HG03460 (cell line): ENCODE results near the gene NELL1.
"Not testable (repeated sequence)": the region's sequence is repeated elsewhere in the genome, so short reads cannot be mapped to it uniquely, and the experiment has no call there.

Source experiments
- ATAC-seq: cut with Tn5 transposase; IDR thresholded peaks from one replicate; pipeline ENCODE4 v1.9.1; 2021; ENCODE audit not compliant: unreplicated experiment

The NELL1 gene

DNA sequence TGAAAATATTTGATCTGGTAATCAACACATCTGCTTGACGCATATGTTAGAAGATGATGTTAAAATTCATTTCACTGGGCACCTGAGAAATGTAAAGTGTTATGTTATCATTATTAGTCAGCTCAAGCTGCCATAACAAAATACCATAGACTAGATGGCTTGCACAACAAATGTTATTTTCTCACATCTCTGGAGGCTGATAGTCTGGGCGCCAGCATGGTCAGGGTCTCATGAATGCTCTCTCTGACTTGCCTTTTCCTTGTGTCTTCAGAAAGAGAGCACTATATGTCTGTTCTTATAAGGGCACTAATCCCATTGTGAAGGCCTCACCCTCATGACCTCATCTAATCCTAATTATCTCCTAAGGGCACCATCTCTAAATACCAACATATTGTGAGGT lies 435.3 kb downstream of the NELL1 start:
- ATAC-seq = no peak

DNA sequence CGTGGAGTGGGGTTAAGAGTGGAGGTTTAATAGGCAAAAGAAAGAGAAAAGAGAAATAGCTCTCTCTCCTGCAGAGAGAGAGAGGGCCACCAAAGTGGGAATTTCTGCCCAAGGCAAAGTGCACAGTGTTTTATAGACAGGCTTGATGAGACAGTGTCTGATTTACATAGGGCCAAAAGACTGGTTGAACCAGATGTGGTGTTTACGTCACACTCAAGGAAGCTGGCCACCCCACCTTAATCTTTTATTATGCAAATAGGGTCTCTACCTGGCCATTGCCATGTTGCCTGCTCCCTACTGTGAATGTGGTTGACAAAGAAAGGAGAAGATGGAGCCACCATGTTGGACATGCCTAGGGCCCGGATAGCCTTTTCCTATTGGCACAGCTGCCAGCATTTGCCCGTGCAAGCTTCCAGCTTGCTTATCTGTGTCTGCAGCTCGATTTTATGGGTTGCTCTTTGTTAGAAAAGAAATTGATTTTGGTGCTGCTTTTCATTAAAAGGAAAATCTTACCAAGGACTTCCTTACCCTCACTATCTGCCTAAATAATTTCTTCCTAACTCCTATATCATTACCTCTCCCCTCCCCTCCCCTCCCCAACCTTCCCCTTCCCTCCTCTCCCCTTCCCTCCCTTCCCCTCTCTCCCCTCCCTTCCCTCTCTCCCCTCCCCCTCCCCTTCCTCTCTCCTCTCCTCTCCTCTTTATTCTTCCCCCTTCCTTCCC lies 436.0 kb downstream of the NELL1 start:
- no peak for ATAC-seq

DNA sequence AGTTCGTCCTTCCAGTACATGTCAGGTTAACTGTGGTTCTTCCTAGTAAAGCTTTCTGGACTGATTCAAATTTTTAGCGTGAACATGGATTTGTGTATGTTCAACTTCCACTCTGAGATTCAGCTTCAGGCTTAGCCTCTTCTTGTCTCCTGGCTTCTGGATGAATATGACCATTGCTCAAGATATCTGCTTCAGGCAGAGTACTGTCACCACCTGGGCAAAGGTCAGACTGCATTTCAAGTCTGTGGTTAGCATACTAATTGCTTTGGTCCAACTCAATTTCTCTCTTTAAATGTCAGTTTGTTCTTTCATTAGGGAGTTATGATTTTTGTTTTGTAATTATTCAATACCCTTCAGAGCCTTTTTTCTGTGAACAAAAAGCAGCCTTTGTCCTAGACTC lies 440.0 kb downstream of the NELL1 start:
- ATAC-seq = no peak

DNA sequence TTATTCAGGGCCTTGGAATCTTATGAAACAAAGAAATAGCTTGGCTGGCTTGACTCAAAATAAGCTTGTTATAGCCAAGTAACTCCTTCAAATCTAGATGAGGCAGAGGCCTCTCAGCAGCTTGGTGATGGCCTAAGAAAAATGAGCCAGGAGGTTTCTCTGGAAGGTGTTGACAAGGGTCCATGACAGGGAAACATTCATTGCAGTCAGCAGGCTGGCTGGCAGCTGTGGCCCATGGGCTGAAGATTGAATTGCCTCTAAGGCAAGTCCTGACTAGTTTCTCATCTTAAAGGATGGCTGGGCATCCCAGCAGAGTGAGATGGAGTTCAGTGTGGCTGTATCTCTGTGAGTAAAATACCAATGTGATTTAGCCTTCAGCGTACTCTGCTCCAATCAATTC lies 441.0 kb downstream of the NELL1 start:
- no peak for ATAC-seq

DNA sequence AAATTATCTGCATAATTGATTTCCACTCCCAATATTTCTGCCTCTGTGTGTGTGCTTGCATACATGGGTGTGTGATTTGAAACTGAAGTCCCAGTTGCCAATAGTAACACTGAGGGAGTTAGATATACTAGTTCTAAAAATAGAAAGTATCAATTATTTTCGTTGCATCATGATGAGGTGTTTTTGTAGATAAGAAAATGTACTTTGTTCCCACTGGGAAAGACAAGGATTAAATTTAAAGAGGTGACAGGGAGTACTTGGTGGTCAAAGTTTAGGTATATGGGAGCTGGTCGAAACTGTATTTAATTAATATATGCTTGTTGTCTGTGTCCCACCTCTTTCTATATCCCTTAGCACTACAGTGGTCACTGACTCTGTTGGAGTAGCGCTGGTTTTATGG lies 444.5 kb downstream of the NELL1 start:
- ATAC-seq = no peak

DNA sequence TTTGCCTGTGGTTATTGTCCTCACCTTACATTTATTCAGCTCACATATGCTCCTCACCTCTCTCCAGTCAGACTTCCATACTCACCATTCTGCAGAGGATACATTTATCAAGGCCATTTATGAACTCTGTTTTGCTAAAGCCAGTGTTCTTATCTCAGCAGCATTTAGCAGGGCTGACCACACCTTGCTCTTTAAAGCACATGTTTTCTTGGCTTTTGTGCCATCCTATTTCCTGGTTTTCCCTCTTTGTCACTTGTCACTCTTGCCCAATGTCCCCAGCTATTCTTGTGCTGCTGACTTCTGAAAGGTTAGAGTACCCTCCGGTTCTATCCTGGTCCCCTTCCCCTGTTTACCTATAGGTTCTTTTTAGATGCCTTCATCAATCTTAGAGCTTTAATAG lies 446.6 kb downstream of the NELL1 start:
- no peak for ATAC-seq

DNA sequence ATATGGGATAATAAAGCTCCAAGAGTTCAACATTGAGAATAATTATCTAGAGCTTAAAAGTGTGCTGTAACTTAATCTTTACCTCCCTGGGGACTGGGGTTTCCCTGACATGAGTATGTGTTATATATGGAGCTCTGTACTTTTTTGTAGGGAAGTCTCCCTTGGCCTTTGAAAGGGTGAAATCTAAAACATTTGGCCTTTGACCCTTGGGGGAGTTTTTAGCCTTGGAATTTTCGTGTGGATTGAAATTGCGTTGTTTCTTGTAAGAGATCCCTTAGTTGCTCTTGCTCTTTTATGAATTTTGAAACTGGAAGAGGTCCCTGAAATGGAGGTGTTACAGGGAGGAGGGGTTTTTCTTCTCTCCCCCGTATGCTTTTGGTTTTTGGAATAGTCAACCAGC lies 450.0 kb downstream of the NELL1 start:
- no peak for ATAC-seq

DNA sequence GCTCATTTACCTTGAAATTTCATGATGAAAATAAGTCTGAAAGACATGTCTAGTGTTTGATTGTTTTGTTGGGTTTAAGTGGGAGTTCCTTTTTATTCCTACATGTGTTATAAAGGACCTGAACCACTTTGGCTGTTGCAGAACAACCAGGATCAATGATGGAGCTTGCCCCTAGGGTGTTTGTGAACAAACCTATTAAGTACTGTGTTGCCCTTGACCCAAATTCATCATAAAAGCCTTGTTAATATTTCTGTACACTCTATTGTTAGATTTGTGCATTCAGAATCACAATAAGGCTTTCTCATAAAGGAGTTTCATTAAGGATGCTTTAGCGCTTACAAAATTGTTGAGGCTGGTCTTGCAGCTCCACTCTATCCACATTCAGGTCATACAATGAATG lies 452.6 kb downstream of the NELL1 start:
- ATAC-seq = no peak

DNA sequence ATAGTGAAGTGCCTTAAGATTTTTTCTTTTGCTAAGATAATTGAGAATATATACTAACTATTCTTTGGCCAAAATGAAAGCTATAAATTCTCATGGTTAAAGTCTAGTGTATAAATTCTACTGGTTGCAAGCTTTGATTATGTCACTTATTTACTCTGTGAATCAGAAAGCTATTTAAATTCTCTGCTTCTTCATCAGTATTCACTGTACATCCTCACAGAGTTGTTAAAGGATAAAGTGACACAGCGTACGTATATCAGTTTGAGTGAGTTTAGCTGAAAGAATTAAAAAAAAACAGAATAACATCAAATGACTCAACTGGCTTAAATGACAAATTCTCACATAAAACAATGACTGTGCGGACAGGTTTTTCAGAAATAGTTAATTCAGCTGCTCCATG lies 453.1 kb downstream of the NELL1 start:
- ATAC-seq = no peak

DNA sequence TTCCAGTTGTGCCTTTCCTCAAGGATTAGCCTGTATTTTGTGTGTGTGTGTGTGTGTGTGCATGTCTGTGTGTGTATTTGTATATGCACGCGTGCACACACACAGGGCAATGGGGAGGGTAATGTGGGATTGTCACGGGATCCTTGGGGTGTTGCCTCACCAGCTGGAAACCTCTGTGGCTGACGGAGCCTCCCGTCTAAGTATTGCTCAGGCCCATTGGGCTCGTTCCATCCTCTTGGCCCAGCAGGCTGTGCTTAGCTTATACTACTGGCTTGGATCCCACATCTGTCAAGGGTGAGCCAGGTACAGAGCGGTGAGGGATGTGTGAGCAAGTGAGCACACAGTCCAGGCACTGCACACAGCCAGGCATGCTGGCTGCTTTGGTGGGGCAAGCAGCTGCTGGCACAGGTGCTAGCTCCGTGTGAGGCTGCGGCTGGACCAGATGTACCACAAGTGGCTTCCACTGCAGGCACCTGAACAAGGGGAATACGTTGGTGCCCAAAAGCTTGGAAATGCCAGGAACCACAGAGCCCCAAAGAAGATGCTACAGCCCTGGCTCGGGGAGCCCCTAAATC lies 462.8 kb downstream of the NELL1 start:
- ATAC-seq = no peak

DNA sequence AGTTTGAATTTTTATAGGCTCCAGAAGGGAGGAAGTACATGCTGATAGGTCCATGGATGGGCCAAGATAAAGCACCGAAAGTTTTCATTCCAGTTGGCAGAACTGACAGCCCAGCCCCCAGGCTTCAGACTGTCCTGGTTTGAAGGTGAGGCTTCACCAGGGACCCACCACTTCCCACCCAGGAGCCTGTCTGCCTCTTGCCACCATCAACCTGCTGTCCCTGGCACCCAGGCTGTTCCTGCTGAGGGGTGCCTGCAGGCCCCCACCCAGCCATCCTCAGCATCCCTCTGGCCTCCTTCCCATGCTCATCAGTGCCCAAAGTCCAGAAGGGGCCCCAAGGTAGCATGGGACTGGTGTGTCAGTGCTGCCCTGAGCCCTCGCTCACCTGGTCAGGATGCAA lies 463.9 kb downstream of the NELL1 start:
- no peak for ATAC-seq

DNA sequence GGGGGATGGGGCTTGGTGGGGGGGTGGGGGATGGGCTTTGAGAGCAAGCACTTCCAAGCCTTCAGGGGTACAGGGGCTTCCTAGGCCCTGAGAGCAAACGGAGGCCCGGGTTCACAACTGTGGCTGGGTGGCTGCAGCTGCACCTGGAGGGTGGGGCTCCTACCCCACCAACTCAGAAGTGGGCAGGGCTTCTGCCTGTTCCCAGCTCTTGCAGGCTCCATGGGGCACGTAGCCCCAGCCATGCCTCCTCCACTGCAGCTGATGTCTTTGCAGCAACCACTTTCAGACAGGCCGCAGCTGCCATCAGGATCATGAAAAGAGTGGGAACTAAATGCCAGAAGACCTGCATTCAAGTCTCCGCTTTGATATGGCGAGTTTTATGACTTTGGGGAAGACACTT lies 464.3 kb downstream of the NELL1 start:
- ATAC-seq = no peak

DNA sequence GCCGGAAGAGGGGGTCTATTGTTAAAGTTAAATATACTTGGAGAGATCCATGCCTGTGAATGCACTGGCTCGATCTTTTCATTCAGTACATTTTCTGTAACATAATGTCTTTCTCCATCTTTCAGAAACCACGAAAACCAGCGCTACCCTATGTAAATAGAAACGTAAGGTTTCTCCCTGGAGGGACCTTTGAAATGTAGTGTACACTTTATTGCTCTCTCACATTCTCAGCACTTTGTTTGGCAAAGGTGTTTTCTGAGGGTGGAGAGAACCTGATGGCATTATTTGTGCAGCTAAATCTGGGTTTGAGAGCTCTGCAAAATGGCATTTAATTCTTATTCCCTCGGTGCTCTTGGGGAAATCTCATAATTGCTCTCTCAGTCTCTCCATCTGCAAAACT lies 468.4 kb downstream of the NELL1 start:
- no peak for ATAC-seq

DNA sequence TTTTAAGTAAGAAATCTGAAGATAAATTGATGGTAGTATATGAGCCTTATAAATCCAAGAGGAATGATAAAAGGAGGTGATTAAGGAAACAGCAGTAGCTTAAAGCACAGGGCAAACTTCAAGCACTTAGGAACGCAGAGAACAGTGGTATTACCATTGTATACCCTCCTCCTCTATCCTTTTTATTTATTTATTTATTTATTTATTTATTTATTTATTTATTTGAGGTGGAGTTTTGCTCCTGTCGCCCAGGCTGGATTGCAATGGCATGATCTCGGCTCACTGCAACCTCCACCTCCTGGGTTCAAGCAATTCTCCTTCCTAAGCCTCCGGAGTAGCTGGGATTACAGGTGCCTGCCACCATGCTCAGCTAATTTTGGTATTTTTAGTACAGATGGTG lies 472.2 kb downstream of the NELL1 start:
- ATAC-seq = not testable (repeated sequence)

DNA sequence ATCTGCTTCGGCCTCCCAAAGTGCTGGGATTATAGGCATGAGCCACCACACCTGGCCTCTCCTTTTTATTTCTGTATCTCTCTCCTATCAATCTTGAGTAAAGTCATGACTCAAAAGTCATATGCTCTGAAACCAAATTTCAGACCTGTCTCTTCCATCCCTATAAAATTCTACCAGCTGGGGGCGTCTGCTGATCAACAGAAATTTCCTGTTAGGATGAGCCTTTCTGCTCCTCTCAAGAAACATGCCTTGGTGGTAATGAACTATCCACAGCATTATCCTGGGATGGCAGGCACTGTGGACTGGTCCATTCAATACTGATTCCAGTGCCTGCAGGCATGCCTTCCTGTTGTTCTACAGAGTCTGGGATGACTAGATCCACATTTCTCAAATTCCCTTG lies 472.6 kb downstream of the NELL1 start:
- no peak for ATAC-seq

DNA sequence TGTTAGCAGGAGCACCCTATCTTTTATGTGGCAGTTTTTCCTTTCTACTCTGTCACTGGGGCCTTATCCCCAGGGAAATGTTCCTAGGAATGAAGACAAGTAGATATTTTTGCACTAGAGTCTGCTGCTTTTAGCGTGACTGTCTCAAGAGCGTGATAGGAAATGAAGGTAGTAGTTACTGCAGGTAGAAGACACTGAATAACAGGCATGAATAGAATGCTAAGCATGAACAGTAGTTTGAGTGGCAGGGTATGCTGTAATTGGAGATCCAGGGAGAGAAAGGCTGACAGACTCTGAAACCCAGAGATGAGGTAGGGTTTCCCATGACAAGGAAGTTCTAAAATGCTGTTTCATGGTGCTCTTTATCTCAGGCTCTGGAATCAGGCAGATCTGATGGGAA lies 475.1 kb downstream of the NELL1 start:
- no peak for ATAC-seq

DNA sequence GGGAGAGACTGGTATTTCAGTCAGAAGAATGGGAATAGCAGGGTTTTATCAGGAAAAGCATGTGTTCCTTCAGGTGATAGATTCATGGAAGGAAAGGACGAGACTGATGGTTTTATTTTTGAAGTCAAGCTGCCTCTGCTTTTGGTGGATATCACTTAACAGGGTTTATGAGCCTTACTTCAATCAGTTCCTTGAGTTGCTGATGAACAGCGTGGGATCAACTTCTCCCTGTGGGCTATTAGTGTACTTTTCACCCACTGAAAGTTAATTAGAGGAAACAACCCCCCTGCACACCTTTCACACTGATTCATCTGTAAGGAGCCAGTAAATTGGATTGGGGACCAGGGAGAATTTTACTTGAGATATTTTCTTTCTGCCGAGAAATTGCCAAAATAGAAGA lies 479.0 kb downstream of the NELL1 start:
- no peak for ATAC-seq

DNA sequence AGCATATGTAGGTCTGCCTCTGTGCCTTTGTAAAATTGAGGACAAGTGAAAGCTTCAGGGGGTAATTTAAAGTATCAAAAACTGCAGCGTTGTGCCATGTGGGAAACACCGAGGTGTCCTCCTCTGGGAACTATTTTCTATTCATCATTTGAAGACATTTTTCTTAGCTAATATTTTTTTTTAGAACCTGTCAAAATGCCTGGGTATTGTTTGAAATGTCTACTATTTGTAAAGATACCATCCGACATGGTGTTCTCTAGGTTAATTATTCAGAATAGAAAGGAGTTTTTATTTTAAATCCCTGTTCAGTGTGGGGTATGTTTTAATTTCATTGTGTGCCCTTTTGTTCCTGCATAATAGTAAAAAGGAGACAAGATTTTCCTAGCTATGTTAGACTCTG lies 490.8 kb downstream of the NELL1 start:
- no peak for ATAC-seq

DNA sequence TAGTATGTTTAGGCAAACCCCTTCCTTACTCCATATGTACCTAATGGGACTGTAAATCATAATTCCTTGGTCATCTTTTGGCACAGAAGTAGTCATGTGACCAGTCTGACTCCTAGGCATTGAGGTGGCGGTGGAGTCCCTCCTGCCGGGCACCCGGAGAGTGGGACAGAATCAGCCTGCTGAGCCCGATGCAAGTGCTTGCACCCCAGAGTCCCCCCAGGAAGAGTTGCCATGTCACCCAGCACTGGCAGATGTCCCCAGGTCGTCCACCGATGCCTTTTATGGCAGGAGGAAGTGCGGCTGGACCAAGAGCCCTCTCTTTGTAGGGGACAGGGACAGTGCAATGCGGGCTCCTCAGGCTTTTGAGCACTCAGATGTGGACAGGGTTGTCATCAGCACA lies 500.3 kb downstream of the NELL1 start:
- no peak for ATAC-seq

DNA sequence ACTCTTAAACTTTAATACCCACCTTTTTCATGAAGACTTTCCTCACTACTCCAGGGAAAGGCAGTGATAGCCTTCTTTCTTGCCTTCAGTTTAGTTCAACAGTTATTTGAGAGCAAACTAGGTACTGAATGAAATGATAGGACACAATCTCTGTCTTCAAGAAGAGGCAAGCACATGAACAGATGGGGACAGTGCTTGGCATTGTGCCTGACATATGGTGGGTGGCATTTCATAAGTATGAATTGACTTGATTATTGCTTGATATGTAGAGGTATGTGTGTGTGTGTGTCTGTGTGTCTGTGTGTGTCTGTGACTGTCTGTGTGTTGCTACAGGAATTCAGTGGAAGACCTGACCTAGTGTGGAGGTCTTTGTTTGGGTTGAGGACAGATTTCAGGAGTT lies 504.1 kb downstream of the NELL1 start:
- no peak for ATAC-seq

DNA sequence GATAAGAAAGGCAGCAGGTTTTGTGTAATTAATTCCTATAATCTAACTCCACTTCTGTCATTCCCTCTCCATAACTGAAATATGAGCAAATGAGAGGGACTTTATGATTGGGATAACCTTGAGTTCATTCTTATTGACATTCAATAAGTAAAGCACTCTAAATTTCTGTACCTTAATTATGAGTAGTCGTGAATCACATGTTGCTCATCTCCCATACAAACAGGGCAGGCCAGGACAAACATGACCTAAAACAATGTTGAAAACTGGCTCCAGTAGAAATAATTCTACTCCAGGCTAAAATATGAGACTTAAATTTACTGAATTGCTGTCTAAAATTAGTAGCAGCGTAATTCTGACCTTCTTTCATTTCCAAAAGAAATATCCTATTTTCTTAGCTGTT lies 505.4 kb downstream of the NELL1 start:
- no peak for ATAC-seq

DNA sequence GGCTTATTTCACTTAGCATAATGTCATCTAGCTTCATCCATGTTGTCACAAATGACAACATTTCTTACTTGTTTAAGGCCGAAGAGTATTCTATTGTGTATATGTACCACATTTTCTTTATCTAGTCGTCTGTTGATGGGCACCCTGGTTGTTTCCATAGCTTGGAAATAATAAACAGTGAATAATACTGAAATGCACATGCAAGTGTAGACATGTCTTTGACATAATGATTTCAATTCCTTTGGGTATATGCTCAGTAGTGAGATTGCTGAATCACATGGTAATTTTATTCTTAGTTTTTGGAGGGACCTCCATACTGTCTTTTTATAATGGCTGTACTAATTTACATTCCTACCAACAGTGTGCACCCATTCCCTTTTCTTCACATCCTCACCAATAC lies 508.0 kb downstream of the NELL1 start:
- no peak for ATAC-seq

DNA sequence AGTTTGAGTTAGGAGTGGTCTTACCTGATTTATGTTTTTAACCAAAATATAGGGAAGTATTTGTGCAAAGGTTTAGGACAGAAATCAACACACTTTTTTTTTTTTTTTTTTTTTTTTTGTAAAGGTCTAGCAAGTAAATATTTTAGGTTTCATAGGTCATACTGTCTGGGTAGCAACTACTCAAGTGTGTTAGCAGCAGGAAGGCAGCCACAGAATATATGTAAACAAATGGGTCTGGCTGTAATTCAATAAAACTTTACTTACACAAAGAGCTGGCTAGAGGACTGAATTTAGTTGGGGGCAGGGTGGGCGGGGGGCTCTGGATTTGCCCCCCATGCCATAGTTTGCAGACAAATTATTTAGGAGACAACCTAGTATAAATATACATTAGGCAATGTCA lies 510.4 kb downstream of the NELL1 start:
- ATAC-seq = no peak
